Heart left ventricle (tissue), 16 donors: ENCODE results near the gene ZNF391. TPM values are rescaled to one million over a fixed set of nuclear protein-coding genes. Genes with fewer than 3 reads are reported as not detected.

Experiments used
- ATAC-seq, 4 donors: fragments of 200-7000 bp; cut with Tn5 transposase; one replicate each; pipeline ENCODE4 v1.9.1; 2020 to 2022; ENCODE audit warnings: moderate library complexity in 4 of 4, mild to moderate bottlenecking in 3 of 4, moderate number of reproducible peaks in 1 of 4
- DNase-seq, 5 donors: peaks; one replicate each; pipeline ENCODE4 v3.0.0-alpha.2; 2020
- H3K27ac ChIP-seq, 12 donors: fragments of 200-600 bp; sonication (generic) in 4 of 12; one replicate each; pipeline versions ENCODE4 v1.5.0 to v1.8.0; 2016 to 2022; ENCODE audit warnings: mild to moderate bottlenecking in 2 of 12
- H3K27me3 ChIP-seq, 9 donors: fragments of 200-600 bp; sonication (generic) in 2 of 9; one replicate each; pipeline versions ENCODE4 v1.5.1 to v1.8.0; 2016 to 2022; ENCODE audit warnings: mild to moderate bottlenecking in 3 of 9
- H3K36me3 ChIP-seq, 9 donors: fragments of 200-600 bp; sonication (generic) in 2 of 9; one replicate each; pipeline versions ENCODE4 v1.5.0 to v1.8.0; 2018 to 2022; ENCODE audit warnings: mild to moderate bottlenecking in 2 of 9
- H3K4me1 ChIP-seq, 12 donors: fragments of 200-600 bp; sonication (generic) in 4 of 12; one replicate each; pipeline versions ENCODE4 v1.5.0 to v1.8.0; 2016 to 2022; ENCODE audit warnings: mild to moderate bottlenecking in 3 of 12
- H3K4me3 ChIP-seq, 12 donors: fragments of 200-600 bp; sonication (generic) in 4 of 12; one replicate each; pipeline versions ENCODE4 v1.5.0 to v1.8.0; 2017 to 2022; ENCODE audit warnings: mild to moderate bottlenecking in 9 of 12, moderate library complexity in 4 of 12
- H3K9me3 ChIP-seq, 12 donors: fragments of 200-600 bp; sonication (generic) in 4 of 12; one replicate each; pipeline versions ENCODE4 v1.5.0 to v1.8.0; 2016 to 2022; ENCODE audit warnings: mild to moderate bottlenecking in 1 of 12
- POLR2A ChIP-seq, 2 donors: fragments of 450-650 bp; IDR thresholded peaks; one replicate each; pipeline ENCODE4 v1.6.1; 2017; ENCODE audit warnings: antibody characterized with exemption in 2 of 2, mild to moderate bottlenecking in 2 of 2, moderate library complexity in 2 of 2
- WGBS, 4 donors: extraction: QIAGEN DNeasy Blood & Tissue Kit in 2 of 4; methylation state at CpG; one replicate each; pipeline versions ENCODE4 v1.1.5 to v1.1.7; 2013 to 2018; 5-methylcytosine and 5-hydroxymethylcytosine counted together
- intact Hi-C, 10 donors: fragments of 100-400 bp; cut with DNase I; formaldehyde crosslinking; loops; one replicate each; pipeline versions ENCODE4 v1.11.1 to v1.14.2; 2022
- polyA plus RNA-seq, 2 donors: library from polyadenylated mRNA; stranded (reverse); fragments of 200-250 nt; gene quantifications; one replicate each; pipeline ENCODE4 v1.2.3, GENCODE V29; 2013
- total RNA-seq, 9 donors: library from RNA; depleted of rRNA in 2 of 9; stranded (reverse); fragments of >200 nt in 2 of 9; fragmentation: NEBNext Ultra II Directional in 3 of 9; extraction: Animal tissue kit (Norgen Biotek cat#: 25700) in 3 of 9; gene quantifications; one replicate each; pipeline versions ENCODE4 v1.1.0 to v1.2.4, GENCODE V29; 2016 to 2023
- TF ChIP-seq, protein P1 (sequence below), 12 donors: fragments of 200-600 bp; sonication (generic) in 4 of 12; IDR thresholded peaks; one replicate each; pipeline versions ENCODE4 v1.5.0 to v1.8.0; 2018 to 2022; ENCODE audit warnings: antibody characterized with exemption in 12 of 12, mild to moderate bottlenecking in 5 of 12
- donor health status: ischemic (EF 13 %, LVEDD 7.1; RV severe dilation, severe dysfunction).
- donor health status: healthy with polysubstance abuse.
- donor health status: DM: no; HTN: yes; CAD: no.
- donor health status: DM: no; HTN: no; CAD: no.
- donor health status: ischemic (EF 25% LVEDD 6.9; RV normal size, moderate dysfunction).
- donor health status: ischemic (EF 25% LVEDD 5.7; RV mildly dilated, moderate dysfunction).
- donor health status: healthy.
- donor health status: DM: yes; HTN: yes; CAD: no.
- donor health status: ischemic (EF 35%, LVEDD 5.7; RV mildly dilated, moderate dysfunction).
- donor health status: nonischemic (EF 11% LVEDD 7.7; RV severe dilation, severe dysfunction).
- donor health status: DM: yes; HTN: yes; CAD: no.
- donor health status: PGD.
- donor health status: ischemic (EF 29% LVEDD 5.4; RV normal size, mild dysfunction).
- donor health status: nonischemic (EF 23%, LVEDD 6.1; RV moderate dilation, normal function).

The ZNF391 gene
- total and polyA plus RNA-seq, 11 donors: 0.26 to 1.5 (median 0.69) TPM

DNA sequence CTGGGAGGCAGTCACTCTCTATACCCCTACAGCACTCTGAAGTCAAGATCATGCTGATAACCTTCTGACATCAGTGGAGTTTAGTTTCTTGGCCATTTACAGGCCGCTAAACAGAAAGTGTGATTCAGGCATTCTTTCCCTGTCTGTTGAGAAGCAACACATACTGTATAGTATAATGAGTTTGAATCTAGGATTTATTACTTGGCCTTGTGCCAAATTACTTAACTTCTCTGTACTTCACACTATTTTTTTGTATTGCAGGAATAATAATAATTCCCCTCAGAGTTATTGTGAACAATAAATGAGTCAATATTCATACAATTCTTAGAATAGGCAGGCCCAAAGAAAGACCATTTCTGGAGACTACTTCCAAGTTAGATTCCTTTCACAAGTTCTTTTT, 4.1 kb downstream of the ZNF391 start:
- Histone ChIP-seq H3K4me3 (no peak overlapping the region), H3K36me3 (peaks cover 0 to 19% (median 0%) of the 10 kb centered on the region in 9 donors), H3K27me3 (no peaks in the 10 kb centered on the region), H3K4me1 (peaks cover 0 to 16% (median 6%) of the 10 kb centered on the region in 12 donors), H3K27ac (no peak overlapping the region), H3K9me3 (peaks cover 0 to 3% (median 0%) of the 10 kb centered on the region in 12 donors)
- ATAC-seq (no peak), DNase-seq (no peak)
- intact Hi-C loops: loop anchor here in 1 of 10 donors (10.0 kb wide), 1 partner anchor 62 kb away; no protein-coding TSS in a partner anchor
- 85 to 100% (median 90%) methylated on average over 1 of the region's 1 CpG for WGBS, 4 donors
- TF ChIP-seq, protein P1, sequence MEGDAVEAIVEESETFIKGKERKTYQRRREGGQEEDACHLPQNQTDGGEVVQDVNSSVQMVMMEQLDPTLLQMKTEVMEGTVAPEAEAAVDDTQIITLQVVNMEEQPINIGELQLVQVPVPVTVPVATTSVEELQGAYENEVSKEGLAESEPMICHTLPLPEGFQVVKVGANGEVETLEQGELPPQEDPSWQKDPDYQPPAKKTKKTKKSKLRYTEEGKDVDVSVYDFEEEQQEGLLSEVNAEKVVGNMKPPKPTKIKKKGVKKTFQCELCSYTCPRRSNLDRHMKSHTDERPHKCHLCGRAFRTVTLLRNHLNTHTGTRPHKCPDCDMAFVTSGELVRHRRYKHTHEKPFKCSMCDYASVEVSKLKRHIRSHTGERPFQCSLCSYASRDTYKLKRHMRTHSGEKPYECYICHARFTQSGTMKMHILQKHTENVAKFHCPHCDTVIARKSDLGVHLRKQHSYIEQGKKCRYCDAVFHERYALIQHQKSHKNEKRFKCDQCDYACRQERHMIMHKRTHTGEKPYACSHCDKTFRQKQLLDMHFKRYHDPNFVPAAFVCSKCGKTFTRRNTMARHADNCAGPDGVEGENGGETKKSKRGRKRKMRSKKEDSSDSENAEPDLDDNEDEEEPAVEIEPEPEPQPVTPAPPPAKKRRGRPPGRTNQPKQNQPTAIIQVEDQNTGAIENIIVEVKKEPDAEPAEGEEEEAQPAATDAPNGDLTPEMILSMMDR (IDR thresholded peaks at IDR 0.05): no peak
- TF ChIP-seq POLR2A (IDR thresholded peaks at IDR 0.05): no peak

DNA sequence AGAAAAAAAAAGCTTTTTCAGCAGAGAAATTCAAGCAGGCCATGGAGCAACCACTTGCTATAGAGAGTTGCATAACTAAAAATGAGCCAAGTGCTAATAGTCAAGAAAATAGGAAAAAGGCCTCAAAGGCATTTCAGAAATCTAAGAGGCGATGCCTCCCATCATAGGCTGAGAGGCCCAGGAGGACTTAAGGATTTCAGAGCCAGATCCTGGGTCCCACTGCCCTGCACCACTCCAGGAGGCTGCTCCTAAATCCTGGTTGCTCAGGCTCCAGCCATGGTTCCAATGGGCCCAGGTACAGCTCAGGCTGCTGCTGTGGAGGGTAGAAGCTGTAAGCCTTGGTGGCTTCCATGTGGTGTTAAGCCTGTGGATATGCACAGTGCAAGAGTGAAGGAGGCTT, 5.5 kb downstream of the ZNF391 start:
- Histone ChIP-seq H3K27me3 (no peaks in the 10 kb centered on the region), H3K27ac (no peak overlapping the region), H3K9me3 (peaks cover 0 to 7% (median under 1%) of the 10 kb centered on the region in 12 donors), H3K4me1 (peaks cover 0 to 5% (median 2%) of the 10 kb centered on the region in 12 donors), H3K36me3 (peaks cover 0 to 20% (median 0%) of the 10 kb centered on the region in 9 donors), H3K4me3 (no peak overlapping the region)
- TF ChIP-seq POLR2A (IDR thresholded peaks at IDR 0.05): no peak
- TF ChIP-seq, protein P1 (IDR thresholded peaks at IDR 0.05): no peak
- ATAC-seq: no peak
- DNase-seq: no peak
- intact Hi-C loops: loop anchor here in 1 of 10 donors (10.0 kb wide), 1 partner anchor 61 kb away; no protein-coding TSS in a partner anchor
- WGBS, 4 donors: 92 to 96% (median 93%) methylated on average over 1 of the region's 1 CpG

DNA sequence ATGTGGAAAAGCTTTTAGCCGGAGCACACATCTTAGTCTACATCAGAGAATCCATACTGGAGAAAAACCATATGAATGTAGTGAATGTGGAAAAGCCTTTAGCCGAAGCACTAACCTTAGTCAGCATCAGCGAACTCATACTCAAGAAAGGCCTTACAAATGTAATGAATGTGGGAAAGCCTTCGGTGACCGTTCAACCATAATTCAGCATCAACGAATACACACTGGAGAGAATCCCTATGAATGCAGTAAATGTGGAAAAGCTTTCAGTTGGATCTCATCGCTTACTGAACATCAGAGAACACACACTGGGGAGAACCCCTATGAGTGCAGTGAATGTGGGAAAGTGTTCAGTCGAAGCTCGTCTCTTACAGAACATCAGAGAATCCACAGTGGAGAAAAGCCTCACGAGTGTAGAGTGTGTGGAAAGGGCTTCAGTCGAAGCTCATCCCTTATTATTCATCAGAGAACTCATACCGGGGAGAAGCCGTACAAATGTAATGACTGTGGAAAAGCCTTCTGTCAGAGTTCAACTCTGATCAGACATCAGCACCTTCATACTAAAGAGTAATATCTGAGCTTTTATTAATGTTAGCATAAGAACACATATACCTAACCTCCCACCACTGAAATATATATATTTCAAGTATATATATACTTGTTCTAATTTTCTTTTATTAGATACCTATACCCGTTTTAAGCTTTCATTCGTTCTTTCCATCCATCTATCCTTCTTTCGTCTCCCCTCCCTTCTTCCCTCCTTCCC, 12.5 kb downstream of the ZNF391 start:
- Histone ChIP-seq H3K27ac (no peak overlapping the region), H3K4me1 (no peaks in the 10 kb centered on the region), H3K9me3 (peaks cover 0 to 57% (median 34%) of the 10 kb centered on the region in 12 donors), H3K4me3 (no peak overlapping the region), H3K36me3 (peaks cover 0 to 43% (median 0%) of the 10 kb centered on the region in 9 donors), H3K27me3 (no peaks in the 10 kb centered on the region)
- no peak for ATAC-seq
- TF ChIP-seq, protein P1 (IDR thresholded peaks at IDR 0.05): no peak
- TF ChIP-seq POLR2A (IDR thresholded peaks at IDR 0.05): no peak
- WGBS, 4 donors: 92 to 96% (median 95%) methylated on average over 16 of the region's 16 CpGs
- intact Hi-C loops: loop anchor here in 1 of 10 donors (5.0 kb wide), 1 partner anchor 339 kb away; no protein-coding TSS in a partner anchor
- DNase-seq: no peak

DNA sequence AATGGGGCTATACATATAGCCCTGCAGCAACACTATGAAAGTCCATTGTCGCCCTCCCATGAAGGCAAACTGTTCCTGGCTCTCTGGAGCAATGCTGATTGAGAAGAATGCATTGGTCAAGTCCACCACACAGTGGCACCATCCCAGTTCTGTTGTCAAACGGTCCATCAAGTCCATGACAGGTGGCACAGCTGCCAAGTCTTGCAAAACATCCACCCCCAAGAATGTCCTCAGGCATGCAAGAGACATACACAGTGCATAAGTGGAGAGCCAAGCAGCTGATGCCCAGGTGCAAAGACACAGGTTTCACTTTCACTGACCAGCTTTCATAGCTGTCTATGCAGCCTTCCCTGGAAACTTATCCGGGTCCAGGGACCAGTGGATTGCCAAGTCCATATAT, 17.5 kb downstream of the ZNF391 start:
- peaks cover 0 to 10% (median 0%) of the 10 kb centered on the region in 9 donors for H3K36me3 ChIP-seq
- intact Hi-C loops: no loop called here
- H3K27ac ChIP-seq: no peak overlapping the region
- TF ChIP-seq POLR2A (IDR thresholded peaks at IDR 0.05): no peak
- TF ChIP-seq, protein P1 (IDR thresholded peaks at IDR 0.05): no peak
- peaks cover 0 to 30% (median 14%) of the 10 kb centered on the region in 12 donors for H3K9me3 ChIP-seq
- no peaks in the 10 kb centered on the region for H3K27me3 ChIP-seq
- ATAC-seq (no peak), DNase-seq (no peak)
- no peaks in the 10 kb centered on the region for H3K4me1 ChIP-seq
- WGBS, 4 donors: 73 to 95% (median 84%) methylated on average over 3 of the region's 3 CpGs
- H3K4me3 ChIP-seq: no peak overlapping the region
